K562 (cell line): Measurements from ENCODE around the gene ZBTB46. TPM values are rescaled to one million over a fixed set of nuclear protein-coding genes. Genes with fewer than 3 reads are reported as not detected.
"Not testable (repeated sequence)": the region's sequence is repeated elsewhere in the genome, so short reads cannot be mapped to it uniquely, and the experiment has no call there.

Experiments
- ATAC-seq: fragments of 200-7000 bp; cut with Tn5 transposase; 3 replicates; pipeline ENCODE4 v1.9.1; 2020; ENCODE audit warnings: moderate library complexity
- BruUV-seq: library from RNA; stranded (reverse); fragments of 400-500 nt; replicated peaks from 2 replicates; lab custom pipeline; 2021; lab: Mats Ljungman, UMichigan
- CTCF ChIA-PET: fragments of 300-600 bp; formaldehyde crosslinking; extraction: SDS; loops from one replicate; lab custom pipeline; 2021; ENCODE audit warnings: low intra/inter-chr PET ratio; lab: Yijun Ruan, JAX
- POLR2A ChIA-PET: fragments of 300-600, 350-650 bp; sonication (Branson Sonifier 250); formaldehyde crosslinking; extraction: SDS; loops from one replicate; lab custom pipeline; 2021; ENCODE audit warnings: antibody characterized with exemption, inconsistent platforms; lab: Yijun Ruan, JAX
- DNase-seq, 4 experiments: peaks; one replicate each; pipeline versions ENCODE4 v3.0.0 to v3.0.0-alpha.2; 2011 to 2018; ENCODE audit warnings: low spot score in 3 of 4, mixed read lengths in 3 of 4; ENCODE audit errors: extremely low read depth in 1 of 4
- FAIRE-seq: peaks from 2 replicates; lab custom pipeline; 2011; peaks lifted over from hg19 to GRCh38; lab: Jason Lieb, UNC
- H2AFZ ChIP-seq: 2 replicates; pipeline ENCODE4 v1.6.0; 2011; ENCODE audit warnings: low read depth, low read length, control low read depth, inconsistent platforms
- H3K27ac ChIP-seq: fragments of 200-600 bp; 3 replicates; pipeline ENCODE4 v1.8.0; 2011; ENCODE audit warnings: low read depth, mild to moderate bottlenecking, control low read depth, inconsistent platforms, low read length, moderate library complexity, mixed read lengths; ENCODE audit errors: extremely low read depth
- H3K27me3 ChIP-seq, 2 experiments: fragments of 300-600 bp in 1 of 2; 2 replicates in 1 of 2; 3 replicates in 1 of 2; pipeline versions ENCODE4 v1.6.0 to v1.8.0; 2011; ENCODE audit warnings: inconsistent platforms in 2 of 2, low read length in 2 of 2, mild to moderate bottlenecking in 1 of 2, mixed read lengths in 1 of 2, moderate library complexity in 1 of 2; ENCODE audit not compliant: control insufficient read depth in 2 of 2, insufficient read depth in 2 of 2
- H3K36me3 ChIP-seq: fragments of 300-600 bp; 3 replicates; pipeline ENCODE4 v1.8.0; 2011; ENCODE audit warnings: mild to moderate bottlenecking, low read length, inconsistent platforms; ENCODE audit not compliant: control insufficient read depth, insufficient read depth
- H3K4me1 ChIP-seq, 2 experiments: fragments of 200-600 bp in 1 of 2; replicated peaks in 1 of 2; 2 replicates in 1 of 2; 3 replicates in 1 of 2; pipeline versions ENCODE4 v1.5.1 to v1.8.0; 2011; ENCODE audit warnings: inconsistent platforms in 2 of 2, low read length in 2 of 2, mild to moderate bottlenecking in 1 of 2, mixed read lengths in 1 of 2, moderate library complexity in 1 of 2; ENCODE audit not compliant: control insufficient read depth in 2 of 2, insufficient read depth in 2 of 2
- H3K4me2 ChIP-seq: 2 replicates; pipeline ENCODE4 v1.6.1; 2011; ENCODE audit warnings: low read length, control low read depth, inconsistent platforms, mixed read lengths; ENCODE audit not compliant: insufficient read depth
- H3K4me3 ChIP-seq: fragments of 200-600 bp; sonication (generic), shearing (Covaris generic); 2 replicates; pipeline ENCODE4 v1.5.1; 2016; ENCODE audit warnings: control low read depth, inconsistent platforms
- H3K79me2 ChIP-seq: fragments of 200-600 bp; 3 replicates; pipeline ENCODE4 v1.8.0; 2011; ENCODE audit warnings: low read length, inconsistent platforms; ENCODE audit not compliant: control insufficient read depth, insufficient read depth
- H3K9ac ChIP-seq, 2 experiments: 2 replicates each; pipeline versions ENCODE4 v1.6.0 to v1.6.1; 2011; ENCODE audit warnings: low read depth in 2 of 2, low read length in 2 of 2, control low read depth in 1 of 2, inconsistent platforms in 1 of 2, mild to moderate bottlenecking in 1 of 2, mixed read lengths in 1 of 2; ENCODE audit not compliant: insufficient read depth in 1 of 2
- H3K9me1 ChIP-seq: one replicate; pipeline ENCODE4 v1.6.0; 2011; ENCODE audit warnings: inconsistent platforms, mild to moderate bottlenecking, low read length, moderate library complexity; ENCODE audit not compliant: control insufficient read depth, insufficient read depth
- H3K9me3 ChIP-seq: replicated peaks from 2 replicates; pipeline ENCODE4 v1.5.1; 2011; ENCODE audit warnings: low read depth, low read length, inconsistent platforms; ENCODE audit not compliant: control insufficient read depth, insufficient read depth
- H4K20me1 ChIP-seq: replicated peaks from 2 replicates; pipeline ENCODE4 v1.6.1; 2011; ENCODE audit warnings: low read length, inconsistent platforms, mixed read lengths; ENCODE audit not compliant: control insufficient read depth, insufficient read depth
- ASH1L ChIP-seq: fragments of 450-650 bp; IDR thresholded peaks from 2 replicates; pipeline ENCODE4 v1.6.1; 2018; ENCODE audit warnings: borderline replicate concordance, mild to moderate bottlenecking, low read depth; ENCODE audit not compliant: partially characterized antibody
- C11orf30 ChIP-seq: fragments of 450-650 bp; IDR thresholded peaks from 2 replicates; pipeline ENCODE4 v1.6.1; 2016; ENCODE audit warnings: low read depth, mild to moderate bottlenecking
- MIER1 ChIP-seq: fragments of 450-650 bp; IDR thresholded peaks from 2 replicates; pipeline ENCODE4 v1.6.1; 2016; ENCODE audit warnings: antibody characterized with exemption, mild to moderate bottlenecking, low read depth
- NFYB ChIP-seq: IDR thresholded peaks from 2 replicates; pipeline ENCODE4 v1.6.1; 2011; ENCODE audit warnings: mild to moderate bottlenecking, moderate library complexity; ENCODE audit not compliant: insufficient read length; ENCODE audit errors: extremely low read depth
- RBM25 ChIP-seq: fragments of 200-400 bp; formaldehyde crosslinking; IDR thresholded peaks from 2 replicates; pipeline ENCODE4 v1.6.1; 2018; ENCODE audit warnings: low read length, low read depth, moderate library complexity; ENCODE audit not compliant: severe bottlenecking
- ZNF316 ChIP-seq: fragments of 450-650 bp; IDR thresholded peaks from 2 replicates; pipeline ENCODE4 v1.6.1; 2016
- WGBS: fragments of 100-300 bp; shearing (Covaris generic); methylation state at CpG from one replicate; pipeline ENCODE4 v1.1.6; 2016; ENCODE audit warnings: low coverage, mixed read lengths; ENCODE audit not compliant: insufficient coverage; ENCODE audit errors: missing lambda C conversion rate; 5-methylcytosine and 5-hydroxymethylcytosine counted together
- in situ Hi-C: fragments of 300-500 bp; cut with MboI; formaldehyde crosslinking; loops from 4 replicates; pipeline ENCODE4 v1.15.0; 2018; ENCODE audit warnings: inconsistent platforms, mixed read lengths
- intact Hi-C: fragments of 100-400 bp; cut with micrococcal nuclease; formaldehyde crosslinking; loops from 2 replicates; pipeline ENCODE4 v1.14.2; 2022
- polyA plus RNA-seq, 8 experiments: library from polyadenylated mRNA; depleted of rRNA in 4 of 8; stranded (reverse) in 5 of 8; unstranded in 3 of 8; fragments of >200 nt; fragmentation: Nextera tagmentation in 2 of 8; fragmentation: Illumina TruSeq in 1 of 8; extraction: Ambion mirVana in 2 of 8; extraction: Trizol in 1 of 8; gene quantifications; 2 replicates each; pipeline versions ENCODE4 v1.2.1 to v1.2.3, GENCODE V29; 2011 to 2014; ENCODE audit warnings: inconsistent platforms in 1 of 8, missing spikeins in 1 of 8
- total RNA-seq, 7 experiments: library from RNA; depleted of rRNA in 6 of 7; stranded (reverse); fragments of >200 nt in 6 of 7; fragmentation: Illumina TruSeq in 2 of 7; extraction: Trizol in 2 of 7; gene quantifications; 2 replicates each; pipeline versions ENCODE4 v1.2.1 to v1.2.3, GENCODE V29; 2011 to 2021; ENCODE audit warnings: low replicate concordance in 1 of 7
- TF ChIP-seq, protein P1 (sequence below): fragments of 250-450 bp; sonication (Bioruptor Pico); IDR thresholded peaks from 2 replicates; pipeline ENCODE4 v1.4.0; 2020; ENCODE audit warnings: borderline replicate concordance
- TF ChIP-seq, protein P2 (sequence below): fragments of 450-650 bp; IDR thresholded peaks from 2 replicates; pipeline ENCODE4 v1.6.1; 2016

The ZBTB46 gene
- total and polyA plus RNA-seq, 9 of the 15 experiments (the other 6 are each of a cell fraction or from before 2014, with no cell fraction given), result 0.29 to 4.1 (median 1.1) TPM

DNA sequence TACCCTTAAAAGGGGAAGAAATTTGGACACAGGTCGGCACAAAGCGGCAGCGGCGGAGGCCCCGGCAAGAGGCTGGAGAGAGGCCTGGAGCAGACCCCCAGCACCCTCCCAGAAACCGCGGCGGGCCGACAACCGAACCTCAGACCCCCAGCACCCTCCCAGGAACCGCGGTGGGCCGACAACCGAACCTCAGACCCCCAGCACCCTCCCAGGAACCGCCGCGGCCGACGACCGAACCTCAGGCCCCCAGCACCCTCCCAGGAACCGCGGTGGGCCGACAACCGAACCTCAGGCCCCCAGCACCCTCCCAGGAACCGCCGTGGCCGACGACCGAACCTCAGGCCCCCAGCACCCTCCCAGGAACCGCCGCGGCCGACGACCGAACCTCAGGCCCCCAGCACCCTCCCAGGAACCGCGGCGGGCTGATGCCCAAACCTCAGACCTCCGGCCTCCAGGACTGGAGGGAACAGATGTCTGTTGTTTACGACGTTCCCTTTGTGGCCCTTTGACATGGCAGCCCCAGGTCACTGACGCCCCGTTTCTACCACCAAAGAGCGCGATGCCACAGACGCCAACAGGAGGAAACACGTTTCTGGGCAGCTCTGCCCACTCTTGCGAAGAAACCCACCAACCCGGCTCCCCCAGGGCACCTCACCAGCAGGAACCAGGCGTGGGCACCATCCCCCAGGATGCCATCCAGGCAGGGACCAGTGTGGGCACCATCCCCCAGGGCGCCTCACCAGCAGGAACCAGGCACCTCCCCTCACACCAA lies 28.4 kb downstream of the ZBTB46 start (continued):
- TF ChIP-seq, protein P1, sequence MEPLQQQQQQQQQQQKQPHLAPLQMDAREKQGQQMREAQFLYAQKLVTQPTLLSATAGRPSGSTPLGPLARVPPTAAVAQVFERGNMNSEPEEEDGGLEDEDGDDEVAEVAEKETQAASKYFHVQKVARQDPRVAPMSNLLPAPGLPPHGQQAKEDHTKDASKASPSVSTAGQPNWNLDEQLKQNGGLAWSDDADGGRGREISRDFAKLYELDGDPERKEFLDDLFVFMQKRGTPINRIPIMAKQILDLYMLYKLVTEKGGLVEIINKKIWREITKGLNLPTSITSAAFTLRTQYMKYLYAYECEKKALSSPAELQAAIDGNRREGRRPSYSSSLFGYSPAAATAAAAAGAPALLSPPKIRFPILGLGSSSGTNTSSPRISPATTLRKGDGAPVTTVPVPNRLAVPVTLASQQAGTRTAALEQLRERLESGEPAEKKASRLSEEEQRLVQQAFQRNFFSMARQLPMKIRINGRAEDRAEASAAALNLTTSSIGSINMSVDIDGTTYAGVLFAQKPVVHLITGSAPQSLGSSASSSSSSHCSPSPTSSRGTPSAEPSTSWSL (CRISPR knock-in tag), result no peak
- TF ChIP-seq MIER1, result no peak

DNA sequence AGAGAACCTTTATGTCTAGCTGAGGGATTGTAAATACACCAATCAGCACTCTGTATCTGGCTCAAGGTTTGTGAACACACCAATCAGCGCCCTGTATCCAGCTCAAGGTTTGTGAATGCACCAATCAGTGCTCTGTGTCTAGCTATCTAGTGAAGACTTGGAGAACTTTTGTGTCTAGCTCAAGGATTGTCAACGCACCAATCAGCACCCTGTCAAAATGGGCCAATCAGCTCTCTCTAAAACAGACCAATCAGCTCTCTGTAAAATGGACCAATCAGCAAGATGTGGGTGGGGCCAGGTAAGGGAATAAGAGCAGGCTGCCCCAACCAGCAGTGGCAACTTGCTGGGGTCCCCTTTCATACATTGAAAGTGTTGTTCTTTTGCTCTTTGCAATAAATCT lies 29.9 kb downstream of the ZBTB46 start:
- POLR2A ChIA-PET, result interaction anchor here (0.8 to 0.9 kb wide), 3 partner anchors 9 to 33 kb away, joined by 3 to 7 read pairs (median 4); no protein-coding TSS in a partner anchor
- H3K4me2 ChIP-seq, H3K4me3 ChIP-seq, H4K20me1 ChIP-seq, in situ Hi-C loops, intact Hi-C loops, H3K27ac ChIP-seq, H3K79me2 ChIP-seq, ATAC-seq, CTCF ChIA-PET, H3K36me3 ChIP-seq, H2AFZ ChIP-seq, H3K9me1 ChIP-seq, BruUV-seq, H3K9me3 ChIP-seq, H3K9ac ChIP-seq: not testable (repeated sequence)
- FAIRE-seq (peak; percentile 67), DNase-seq (peak in 1 of 4 experiments; percentile 35)
- 56% methylated on average over 2 of the region's 2 CpGs for WGBS
- Histone ChIP-seq H3K4me1 (peaks cover 0 to 24% of the 10 kb centered on the region in 2 experiments; a peak in 2 of 5 replicates), H3K27me3 (peaks cover 0 to 29% of the 10 kb centered on the region in 2 experiments; a peak in 2 of 5 replicates)
- peak; percentile 86 for TF ChIP-seq NFYB
- TF ChIP-seq, protein P2, sequence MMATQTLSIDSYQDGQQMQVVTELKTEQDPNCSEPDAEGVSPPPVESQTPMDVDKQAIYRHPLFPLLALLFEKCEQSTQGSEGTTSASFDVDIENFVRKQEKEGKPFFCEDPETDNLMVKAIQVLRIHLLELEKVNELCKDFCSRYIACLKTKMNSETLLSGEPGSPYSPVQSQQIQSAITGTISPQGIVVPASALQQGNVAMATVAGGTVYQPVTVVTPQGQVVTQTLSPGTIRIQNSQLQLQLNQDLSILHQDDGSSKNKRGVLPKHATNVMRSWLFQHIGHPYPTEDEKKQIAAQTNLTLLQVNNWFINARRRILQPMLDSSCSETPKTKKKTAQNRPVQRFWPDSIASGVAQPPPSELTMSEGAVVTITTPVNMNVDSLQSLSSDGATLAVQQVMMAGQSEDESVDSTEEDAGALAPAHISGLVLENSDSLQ, result peak; percentile 28; the same call in 1 of the 2 replicates
- TF ChIP-seq ASH1L, result peak; percentile 64
- TF ChIP-seq ZNF316, result peak; percentile 49
- TF ChIP-seq C11orf30, result peak; percentile 28; the same call in 1 of the 2 replicates
- TF ChIP-seq RBM25, result peak; percentile 27

DNA sequence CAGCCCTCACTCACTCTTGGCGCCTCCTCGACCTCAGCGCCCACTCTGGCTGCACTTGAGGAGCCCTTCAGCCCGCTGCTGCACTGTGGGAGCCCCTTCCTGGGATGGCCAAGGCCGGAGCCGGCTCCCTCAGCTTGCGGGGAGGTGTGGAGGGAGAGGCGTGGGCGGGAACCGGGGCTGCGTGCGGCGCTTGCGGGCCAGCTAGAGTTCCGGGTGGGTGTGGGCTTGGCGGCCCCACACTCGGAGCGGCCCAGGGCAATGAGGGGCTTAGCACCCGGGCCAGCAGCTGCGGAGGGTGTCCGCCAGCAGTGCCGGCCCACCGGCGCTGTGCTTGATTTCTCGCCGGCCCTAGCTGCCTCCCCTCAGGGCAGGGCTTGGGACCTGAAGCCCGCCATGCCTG lies 30.7 kb downstream of the ZBTB46 start:
- BruUV-seq, H3K27ac ChIP-seq, H4K20me1 ChIP-seq, H3K4me2 ChIP-seq, intact Hi-C loops, CTCF ChIA-PET, H3K9ac ChIP-seq, H3K36me3 ChIP-seq, in situ Hi-C loops, DNase-seq, FAIRE-seq, ATAC-seq, H2AFZ ChIP-seq, H3K9me3 ChIP-seq, H3K9me1 ChIP-seq, H3K79me2 ChIP-seq, H3K4me3 ChIP-seq: not testable (repeated sequence)
- Histone ChIP-seq H3K27me3 (peaks cover 0 to 36% of the 10 kb centered on the region in 2 experiments; a peak in 2 of 5 replicates), H3K4me1 (peaks cover 0 to 30% of the 10 kb centered on the region in 2 experiments; a peak in 2 of 5 replicates)
- POLR2A ChIA-PET, result interaction anchor here (0.8 to 0.9 kb wide), 2 partner anchors 9 to 32 kb away, joined by 4 to 7 read pairs; no protein-coding TSS in a partner anchor
- WGBS, result 31% methylated on average over 15 of the region's 27 CpGs
